Ramos (cell line): ENCODE results near the gene KRTAP10-10.
"Not testable (repeated sequence)": the region's sequence is repeated elsewhere in the genome, so short reads cannot be mapped to it uniquely, and the experiment has no call there.

Source experiments
- in situ Hi-C: fragments of 300-500 bp; cut with MboI; formaldehyde crosslinking; loops from one replicate; pipeline ENCODE4 v1.14.3; 2022; ENCODE audit warnings: low sequenced_read_pairs; ENCODE audit not compliant: unreplicated experiment

The KRTAP10-10 gene

DNA sequence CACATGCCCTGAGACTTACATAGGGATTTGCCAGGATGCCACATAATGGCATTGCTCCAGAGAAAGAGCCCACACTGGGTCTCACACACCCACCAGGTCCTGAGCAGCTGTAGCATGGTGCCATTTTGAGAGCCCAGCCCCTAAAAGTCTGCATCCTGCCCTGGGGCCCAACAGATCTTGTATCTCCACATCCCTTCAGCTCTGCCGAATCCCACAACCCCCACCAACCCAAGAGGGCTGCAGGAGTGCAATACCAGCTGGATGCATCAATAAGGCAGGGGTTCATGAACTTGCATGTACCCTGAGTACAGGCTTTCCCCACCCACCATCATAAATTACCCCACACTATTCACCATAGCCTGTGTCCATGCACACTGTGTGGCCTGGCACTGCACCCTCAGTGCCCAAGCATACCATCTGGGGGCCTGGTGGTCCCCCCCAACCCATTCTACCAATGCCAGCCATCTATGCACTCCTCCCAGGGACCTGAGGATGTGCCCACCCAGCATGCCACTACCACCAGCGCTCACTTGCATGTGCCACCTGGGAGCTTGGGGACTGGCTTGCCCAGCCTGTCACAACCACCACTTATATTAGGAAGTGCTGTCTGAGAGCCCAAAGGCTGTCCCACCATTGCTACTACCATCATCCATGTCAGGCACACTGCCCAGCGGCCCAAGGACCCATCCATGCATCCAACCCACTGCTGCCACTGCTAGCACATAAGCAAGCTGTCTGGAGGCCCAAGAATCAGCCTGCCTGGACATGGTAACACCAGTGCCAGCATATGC lies 33.7 kb downstream of the KRTAP10-10 start:
- in situ Hi-C loops = no loop called here

DNA sequence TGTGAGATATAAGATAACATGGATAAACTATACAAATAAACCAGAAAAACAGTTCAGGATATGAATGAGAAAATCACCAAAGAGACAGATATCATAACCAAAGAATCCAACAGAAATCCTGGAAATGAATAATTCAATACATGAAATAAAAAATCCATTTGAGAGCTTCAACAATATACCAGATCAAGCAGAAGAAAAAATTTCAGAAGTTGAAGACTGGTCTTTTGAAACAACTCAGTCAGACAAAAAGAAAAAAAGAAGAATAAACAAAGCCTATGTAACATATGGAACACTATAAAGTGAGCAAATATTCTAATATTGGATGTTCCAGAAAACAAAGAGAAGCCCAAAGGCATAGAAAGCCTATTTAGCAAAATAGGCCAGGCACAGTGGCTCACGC lies 34.8 kb downstream of the KRTAP10-10 start:
- in situ Hi-C loops = no loop called here

DNA sequence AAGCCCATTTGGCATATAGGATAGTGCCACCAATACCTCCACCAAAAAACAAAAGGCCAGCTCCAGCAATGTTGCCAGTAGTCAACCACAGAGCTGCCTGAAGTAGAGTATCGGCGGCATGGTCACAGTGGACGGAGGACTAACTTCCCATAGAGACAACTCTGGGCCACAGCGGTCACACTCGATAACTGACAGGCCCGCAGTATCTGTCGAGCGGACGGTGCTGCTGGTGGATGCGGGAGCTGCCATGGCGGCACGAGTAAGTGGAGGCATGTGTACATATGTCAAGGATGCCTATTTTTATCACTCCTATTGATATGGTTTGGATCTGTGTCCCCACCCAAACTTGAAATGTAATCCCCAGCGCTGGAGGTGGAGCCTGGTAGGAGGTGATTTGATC lies 40.7 kb downstream of the KRTAP10-10 start:
- in situ Hi-C loops = no loop called here

DNA sequence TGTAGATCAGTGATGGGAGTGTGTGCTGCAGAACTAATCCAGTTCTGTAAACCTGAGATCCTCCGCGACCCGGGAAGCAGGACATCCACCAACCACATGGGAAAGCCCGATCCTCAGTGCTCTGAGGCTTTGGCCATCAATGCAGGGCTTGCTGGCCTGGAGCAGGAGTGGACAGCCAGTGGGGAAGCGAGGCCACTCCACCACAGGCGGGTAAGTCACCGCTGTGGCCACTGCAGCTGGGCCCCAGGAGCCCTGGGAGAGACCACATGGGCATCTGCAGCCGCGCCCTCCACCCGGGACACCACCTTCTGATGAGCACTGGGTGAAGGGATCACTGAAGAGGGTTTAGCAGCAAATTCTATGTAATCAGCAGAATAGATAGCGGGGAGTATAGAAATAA lies 44.0 kb downstream of the KRTAP10-10 start:
- in situ Hi-C loops = no loop called here

DNA sequence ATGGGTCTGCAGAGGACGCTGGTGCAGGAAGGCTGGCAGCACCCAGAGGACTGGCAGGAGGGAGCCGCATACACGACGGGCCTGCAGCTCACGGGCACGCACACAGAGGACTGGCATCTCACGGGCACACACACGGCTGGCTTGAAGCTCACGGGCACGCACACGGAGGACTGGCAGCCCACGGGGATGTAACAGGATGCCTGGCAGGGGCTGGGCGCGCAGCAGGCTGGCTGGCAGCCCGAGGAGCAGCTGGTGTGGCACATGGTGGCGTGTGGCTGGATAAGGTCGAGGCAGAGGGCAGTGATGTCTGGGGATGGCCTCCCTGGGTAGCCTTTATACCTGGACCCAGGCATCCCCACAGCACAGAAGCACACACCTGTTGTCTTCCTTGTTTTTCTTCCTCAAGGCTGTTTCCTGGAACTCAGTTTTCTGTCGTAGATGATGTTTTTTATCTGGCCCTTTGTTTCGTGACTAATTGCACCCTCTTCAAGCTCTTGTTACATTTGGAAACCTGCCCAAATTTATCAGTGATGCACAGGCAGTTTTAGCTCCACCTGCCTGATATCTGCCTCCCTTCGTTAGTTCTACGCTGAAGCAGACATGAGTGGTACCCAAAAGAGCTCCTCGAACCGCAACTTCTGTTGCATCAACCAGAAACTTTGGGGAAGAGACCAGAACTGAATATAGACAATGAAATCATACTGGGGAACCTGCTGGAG lies 44.9 kb downstream of the KRTAP10-10 start, which contains the start of gene KRTAP12-1:
KRTAP12-1 (minus strand) TSS at position 303 of the 719 bp plus-strand sequence; CDS start at position 263, 40 bp downstream.
- in situ Hi-C loops = no loop called here

DNA sequence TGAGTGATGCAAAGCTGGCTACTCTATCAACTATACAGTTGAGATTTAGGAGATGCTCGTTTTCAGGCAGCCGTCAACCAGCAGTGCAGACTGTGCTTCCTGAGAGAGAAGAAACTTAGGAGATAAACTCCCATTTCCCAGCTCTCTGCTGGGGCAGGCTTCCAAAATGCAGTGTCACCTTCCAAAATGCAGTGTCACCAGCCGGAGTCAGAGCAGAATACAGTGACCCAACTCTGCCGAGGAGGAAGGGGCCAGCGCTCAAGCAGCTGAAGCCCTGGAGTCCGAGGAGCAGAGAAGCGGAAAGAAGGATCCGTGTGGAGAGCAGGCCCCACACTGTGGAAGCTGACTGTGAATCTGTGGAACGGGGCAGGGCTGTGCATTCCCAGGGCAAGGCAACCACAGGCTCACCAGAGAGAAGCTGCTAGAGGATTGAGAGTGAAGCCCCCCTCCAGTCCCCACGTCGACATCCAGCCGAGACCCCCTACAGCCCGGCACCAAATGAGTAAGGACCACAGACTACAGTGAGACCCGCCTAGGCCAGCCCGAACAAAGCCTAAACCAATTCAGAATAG lies 45.5 kb downstream of the KRTAP10-10 start:
- in situ Hi-C loops = no loop called here

DNA sequence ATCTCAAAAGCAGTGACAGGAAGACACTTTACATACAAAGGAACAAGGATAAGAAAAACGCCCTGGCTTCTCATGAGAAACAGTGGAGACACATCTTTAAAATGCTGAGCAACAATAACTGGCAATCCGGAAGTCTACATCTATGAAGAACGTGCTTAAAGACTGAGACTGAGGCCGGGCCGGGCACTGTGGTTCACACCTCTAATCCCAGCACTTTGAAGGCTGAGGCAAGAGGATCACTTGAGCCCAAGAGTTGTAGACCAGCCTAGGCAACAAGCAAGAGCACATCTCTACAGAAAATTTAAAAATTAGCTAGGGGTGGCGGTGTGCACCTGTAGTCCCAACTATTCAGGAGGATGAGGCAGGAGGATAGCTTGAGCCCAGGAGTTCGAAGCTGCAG lies 46.9 kb downstream of the KRTAP10-10 start:
- in situ Hi-C loops = no loop called here

DNA sequence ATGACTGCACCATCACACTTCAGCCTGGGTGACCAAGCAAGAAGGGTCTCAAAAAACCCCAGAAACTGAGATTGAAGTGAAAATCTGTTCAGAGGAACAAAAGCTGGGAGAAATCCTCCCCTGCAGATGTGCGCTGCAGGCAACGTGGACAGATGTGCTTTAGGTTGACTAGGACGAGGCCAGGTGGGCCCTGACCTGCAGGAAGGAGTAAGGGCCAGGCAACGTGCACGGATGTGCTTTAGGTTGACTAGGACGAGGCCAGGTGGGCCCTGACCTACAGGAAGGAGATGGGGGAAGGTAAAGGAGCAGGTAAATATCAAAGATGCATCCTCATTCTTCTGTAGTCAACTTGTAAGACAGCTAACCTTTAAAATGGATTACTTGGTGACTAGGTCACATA lies 47.3 kb downstream of the KRTAP10-10 start:
- in situ Hi-C loops = no loop called here

DNA sequence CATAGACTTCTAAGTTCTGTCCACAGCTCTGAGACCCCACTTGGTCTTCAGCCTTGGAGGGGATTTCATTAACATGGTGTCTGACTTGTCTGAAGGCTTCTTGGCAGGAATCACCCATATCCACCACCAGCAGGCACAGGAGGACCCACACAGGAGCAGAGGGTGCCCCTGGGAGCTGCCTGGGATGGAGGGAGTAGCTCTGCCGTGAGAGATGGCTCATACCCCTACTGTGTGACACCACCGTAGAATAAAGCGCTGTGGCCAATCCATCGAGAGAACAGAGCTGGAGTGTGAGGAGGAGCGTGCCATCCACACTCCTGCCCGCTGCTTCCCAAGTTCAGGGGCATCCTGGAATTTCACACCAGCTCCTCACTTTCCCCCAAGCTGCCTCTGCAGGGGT lies 47.9 kb downstream of the KRTAP10-10 start:
- in situ Hi-C loops = not testable (repeated sequence)

DNA sequence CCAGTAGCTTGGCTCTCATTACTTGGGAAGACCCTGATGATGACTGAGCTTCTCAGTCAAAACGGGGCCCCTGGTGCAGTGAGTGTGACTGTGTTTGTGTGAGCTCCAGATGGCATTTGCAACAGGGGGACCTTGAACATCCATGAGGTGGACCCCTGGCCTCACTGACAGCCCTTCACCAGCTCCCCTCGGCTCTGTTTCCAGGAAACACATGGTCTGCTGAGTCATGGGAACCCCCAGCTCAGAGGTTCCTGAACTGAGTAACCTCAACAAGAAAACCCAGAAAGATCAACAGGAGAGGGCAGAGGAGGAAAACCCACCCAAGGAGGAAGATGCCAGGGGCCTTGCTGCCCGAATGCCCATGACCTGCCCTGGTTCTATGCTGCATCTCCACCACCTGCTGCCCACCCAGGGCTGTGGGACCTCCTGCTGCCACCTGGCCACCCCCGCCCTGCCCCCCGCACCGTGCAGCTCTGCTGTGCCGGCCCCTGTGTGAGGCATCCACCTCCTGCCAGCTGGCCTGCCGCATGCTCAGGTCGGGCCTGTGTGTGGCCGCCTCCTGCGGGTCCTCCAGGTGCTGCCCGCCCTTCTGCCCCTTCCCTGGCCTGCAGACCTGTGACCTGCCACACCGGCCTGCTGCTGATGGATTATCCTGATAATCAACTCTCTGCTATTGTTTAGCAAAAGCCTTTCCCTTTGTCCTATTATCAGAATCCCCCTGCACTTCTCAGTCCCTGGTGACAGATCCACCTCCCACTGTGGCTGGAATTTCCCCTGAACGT lies 49.0 kb downstream of the KRTAP10-10 start:
- in situ Hi-C loops = no loop called here

DNA sequence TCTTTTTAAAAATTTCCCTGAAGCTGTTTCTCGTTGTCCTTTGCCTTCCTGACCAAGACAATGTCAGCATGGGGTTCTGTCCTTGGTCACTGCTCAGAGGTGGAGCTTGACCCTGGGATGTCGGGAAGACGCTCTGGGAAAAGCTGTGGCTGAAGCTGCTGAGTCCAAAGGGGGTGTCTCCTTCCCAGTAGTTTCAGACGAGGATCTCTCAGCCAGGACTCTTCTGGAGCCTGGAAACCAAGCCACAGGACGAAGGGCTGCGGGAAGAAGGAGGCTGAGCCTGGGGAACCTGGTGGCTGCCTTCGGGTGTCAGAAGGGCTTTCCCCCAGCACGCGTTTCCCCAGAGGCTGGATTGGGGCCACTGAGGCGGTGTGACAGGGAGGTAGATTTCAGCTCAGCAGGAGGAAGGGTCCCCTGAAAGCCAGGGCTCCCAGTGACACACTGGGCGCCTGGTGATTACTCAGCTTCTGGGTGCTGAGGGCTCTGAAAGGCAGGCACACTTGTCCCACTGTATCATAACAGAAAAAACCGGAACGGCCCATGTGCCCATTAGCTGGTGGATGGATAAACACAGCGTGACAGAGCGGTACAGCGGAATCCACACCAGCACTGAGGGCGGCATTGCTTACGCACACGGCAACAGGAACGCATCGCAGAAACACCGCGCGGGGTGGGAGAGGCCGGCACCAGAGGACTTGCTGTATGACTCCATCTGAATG lies 49.8 kb downstream of the KRTAP10-10 start:
- in situ Hi-C loops = no loop called here

DNA sequence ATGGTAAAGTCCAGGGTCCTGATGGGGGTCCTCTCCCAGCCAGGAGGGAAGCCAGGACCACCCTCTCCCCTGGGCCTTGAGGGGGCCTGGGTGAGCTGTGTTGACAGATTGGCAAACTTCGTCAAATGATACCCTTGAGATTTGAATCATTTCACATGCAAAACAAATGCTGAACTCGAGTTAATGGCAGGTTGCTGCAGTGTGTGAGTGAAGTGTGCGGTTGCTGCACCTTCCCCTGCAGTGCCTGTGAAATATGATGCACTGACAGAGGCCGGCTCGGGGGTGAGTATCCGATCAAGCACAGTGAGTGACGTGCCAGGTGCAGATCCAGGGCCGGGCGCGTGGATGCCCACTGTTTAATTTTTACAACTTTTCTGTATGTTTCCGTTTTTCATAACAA lies 50.5 kb downstream of the KRTAP10-10 start:
- in situ Hi-C loops = no loop called here
